IMR-90 (cell line): ENCODE measurements around the gene VPS72.

ENCODE experiments used
- POLR2A ChIP-seq: IDR thresholded peaks from 2 replicates; pipeline ENCODE4 v1.6.1; 2012; ENCODE audit warnings: mild to moderate bottlenecking, low read depth, low read length
- TF ChIP-seq, protein P1 (sequence below): conservative IDR thresholded peaks from 2 replicates; pipeline ENCODE4 v1.5.1; 2012; ENCODE audit warnings: mild to moderate bottlenecking, low read depth, low read length, improper control_type of control experiment

DNA sequence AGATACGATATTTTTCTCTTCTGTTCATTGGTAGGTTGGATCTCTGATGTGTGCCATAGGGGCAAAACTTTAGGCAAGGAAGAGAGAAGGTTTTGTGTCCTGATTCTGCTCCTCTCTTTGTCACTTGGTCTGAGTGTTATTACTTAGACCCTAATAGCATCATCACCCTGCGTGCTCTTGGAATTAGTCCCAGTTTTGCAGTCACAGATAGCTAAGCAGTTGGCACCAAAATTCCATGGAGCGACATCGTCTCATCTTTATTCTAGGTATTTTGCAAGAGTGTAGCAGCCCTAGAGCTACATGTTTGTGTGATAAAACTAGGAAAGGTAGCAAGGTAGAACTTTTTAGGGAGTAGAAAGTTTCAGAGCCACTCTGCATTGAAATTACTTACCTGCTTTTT is 32.1 kb upstream of the VPS72 start:
- TF ChIP-seq, protein P1, sequence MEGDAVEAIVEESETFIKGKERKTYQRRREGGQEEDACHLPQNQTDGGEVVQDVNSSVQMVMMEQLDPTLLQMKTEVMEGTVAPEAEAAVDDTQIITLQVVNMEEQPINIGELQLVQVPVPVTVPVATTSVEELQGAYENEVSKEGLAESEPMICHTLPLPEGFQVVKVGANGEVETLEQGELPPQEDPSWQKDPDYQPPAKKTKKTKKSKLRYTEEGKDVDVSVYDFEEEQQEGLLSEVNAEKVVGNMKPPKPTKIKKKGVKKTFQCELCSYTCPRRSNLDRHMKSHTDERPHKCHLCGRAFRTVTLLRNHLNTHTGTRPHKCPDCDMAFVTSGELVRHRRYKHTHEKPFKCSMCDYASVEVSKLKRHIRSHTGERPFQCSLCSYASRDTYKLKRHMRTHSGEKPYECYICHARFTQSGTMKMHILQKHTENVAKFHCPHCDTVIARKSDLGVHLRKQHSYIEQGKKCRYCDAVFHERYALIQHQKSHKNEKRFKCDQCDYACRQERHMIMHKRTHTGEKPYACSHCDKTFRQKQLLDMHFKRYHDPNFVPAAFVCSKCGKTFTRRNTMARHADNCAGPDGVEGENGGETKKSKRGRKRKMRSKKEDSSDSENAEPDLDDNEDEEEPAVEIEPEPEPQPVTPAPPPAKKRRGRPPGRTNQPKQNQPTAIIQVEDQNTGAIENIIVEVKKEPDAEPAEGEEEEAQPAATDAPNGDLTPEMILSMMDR = no peak
- TF ChIP-seq POLR2A = no peak
